Measurements from ENCODE around the gene PTH2R.

The PTH2R gene, protein sequence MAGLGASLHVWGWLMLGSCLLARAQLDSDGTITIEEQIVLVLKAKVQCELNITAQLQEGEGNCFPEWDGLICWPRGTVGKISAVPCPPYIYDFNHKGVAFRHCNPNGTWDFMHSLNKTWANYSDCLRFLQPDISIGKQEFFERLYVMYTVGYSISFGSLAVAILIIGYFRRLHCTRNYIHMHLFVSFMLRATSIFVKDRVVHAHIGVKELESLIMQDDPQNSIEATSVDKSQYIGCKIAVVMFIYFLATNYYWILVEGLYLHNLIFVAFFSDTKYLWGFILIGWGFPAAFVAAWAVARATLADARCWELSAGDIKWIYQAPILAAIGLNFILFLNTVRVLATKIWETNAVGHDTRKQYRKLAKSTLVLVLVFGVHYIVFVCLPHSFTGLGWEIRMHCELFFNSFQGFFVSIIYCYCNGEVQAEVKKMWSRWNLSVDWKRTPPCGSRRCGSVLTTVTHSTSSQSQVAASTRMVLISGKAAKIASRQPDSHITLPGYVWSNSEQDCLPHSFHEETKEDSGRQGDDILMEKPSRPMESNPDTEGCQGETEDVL

DNA sequence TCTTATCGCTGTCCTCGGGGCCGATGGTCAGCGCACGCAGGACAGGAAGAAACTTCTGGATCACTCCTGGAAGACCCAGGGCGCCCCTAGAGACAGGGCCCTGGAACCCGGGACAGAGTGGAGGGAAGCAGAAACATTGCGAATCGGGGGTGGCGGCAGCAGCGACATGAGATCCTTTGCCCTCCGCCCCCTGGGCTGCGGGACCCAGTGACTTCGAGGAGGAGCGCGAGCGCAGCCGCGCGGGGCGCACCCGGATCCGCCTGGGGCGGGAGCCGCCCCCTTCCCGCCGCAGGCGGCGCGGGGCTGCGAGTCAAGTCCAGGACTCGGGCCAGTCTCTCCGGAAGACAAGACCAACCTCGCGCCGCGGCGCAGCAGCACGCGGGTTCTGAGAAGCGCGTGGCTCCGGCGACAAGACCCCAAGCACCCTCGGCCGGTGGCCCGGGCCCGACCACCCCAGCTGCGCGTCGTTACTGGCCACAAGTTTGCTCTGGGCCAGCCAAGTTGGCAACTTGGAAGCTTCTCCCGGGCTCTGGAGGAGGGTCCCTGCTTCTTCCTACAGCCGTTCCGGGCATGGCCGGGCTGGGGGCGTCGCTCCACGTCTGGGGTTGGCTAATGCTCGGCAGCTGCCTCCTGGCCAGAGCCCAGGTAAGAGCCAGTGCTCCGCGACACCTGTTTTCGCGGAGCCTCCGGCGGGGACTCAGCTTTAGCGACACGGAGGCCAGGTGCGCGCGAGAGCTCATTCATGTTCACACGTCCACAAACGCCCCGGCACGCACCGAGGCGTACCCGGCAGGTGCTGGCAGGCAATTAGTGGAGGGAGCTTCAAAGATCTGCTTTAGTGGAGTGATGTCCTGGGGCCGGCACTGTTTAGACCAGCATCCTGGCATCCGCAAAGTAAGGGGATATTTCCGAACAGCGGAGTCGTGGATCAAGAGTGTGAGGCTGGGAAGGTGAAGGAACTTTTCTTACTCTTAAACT lies at the start of gene PTH2R:
TSS of gene PTH2R (plus strand) at position 319 of the 978 bp plus-strand sequence. CDS start at position 571, 252 bp downstream.
- TF ChIP-seq CTCF (IDR thresholded peaks at IDR 0.05), result no peak

GRCh38 chr2:208356846-208357574 lies 49.6 kb upstream of the PTH2R start:
- no peak for TF ChIP-seq CTCF (IDR thresholded peaks at IDR 0.05)

GRCh38 chr2:208358758-208359631 lies 47.6 kb upstream of the PTH2R start:
- TF ChIP-seq CTCF (IDR thresholded peaks at IDR 0.05), result no peak

DNA sequence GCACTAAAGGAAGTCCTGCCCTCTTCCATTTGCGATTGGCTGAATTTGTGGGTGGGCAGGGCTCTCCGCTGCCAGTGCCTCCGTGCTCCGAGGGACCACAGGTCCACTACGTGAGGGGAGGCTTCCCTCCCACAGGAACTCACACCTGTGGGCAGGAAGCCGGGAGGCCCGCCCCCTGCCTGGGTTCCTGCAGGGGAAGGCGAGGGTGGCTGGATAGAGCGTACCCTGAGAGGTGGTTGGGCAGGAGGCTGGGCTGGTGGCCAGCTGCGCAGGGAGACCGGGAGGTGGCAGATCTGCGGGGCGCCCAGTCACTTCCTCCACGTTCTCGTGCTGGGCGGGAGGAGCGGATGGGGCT lies 47.0 kb upstream of the PTH2R start:
- no peak for TF ChIP-seq CTCF (IDR thresholded peaks at IDR 0.05)

GRCh38 chr2:208360259-208361076 lies 46.1 kb upstream of the PTH2R start:
- no peak for TF ChIP-seq CTCF (IDR thresholded peaks at IDR 0.05)

GRCh38 chr2:208361077-208361441 lies 45.5 kb upstream of the PTH2R start:
- TF ChIP-seq CTCF (IDR thresholded peaks at IDR 0.05), result no peak

Measured in LNCAP (cell line).